ENCODE results near the gene CDS1. TPM values are rescaled to one million over a fixed set of nuclear protein-coding genes. Genes with fewer than 3 reads are reported as not detected.

The CDS1 gene
- total and polyA plus RNA-seq, 10 donors: 0.15 to 3.8 (median 1.4) TPM

GRCh38 chr4:84583876-84584380 is 1.0 kb downstream of the CDS1 start:
- Histone ChIP-seq H3K27ac (peak overlapping the region in 2 of 8 donors; percentile 36 to 41), H3K36me3 (no peaks in the 10 kb centered on the region), H3K4me3 (peak overlapping the region; percentile 65 to 92 (median 80)), H3K27me3 (replicated peaks in 1 of 7) (peaks cover 0 to 77% (median 28%) of the 10 kb centered on the region in 7 donors), H3K4me1 (peaks cover 8 to 25% (median 22%) of the 10 kb centered on the region in 6 donors), H3K9me3 (peaks cover 0 to 12% (median 8%) of the 10 kb centered on the region in 8 donors)
- DNase-seq: no peak
- TF ChIP-seq POLR2AphosphoS5 (IDR thresholded peaks at IDR 0.05): no peak
- no peak for TF ChIP-seq CTCF (IDR thresholded peaks at IDR 0.05 in 8 of 11, conservative IDR thresholded peaks at IDR 0.05 in 3 of 11)
- no peak for TF ChIP-seq POLR2A (IDR thresholded peaks at IDR 0.05)
- 17 to 21% (median 18%) methylated on average over 16 of the region's 16 CpGs for WGBS, 5 donors
- intact Hi-C loops (cut with DNase I; ENCODE audit: low total_unique reads): no loop called here

GRCh38 chr4:84585251-84585650 is 2.3 kb downstream of the CDS1 start:
- TF ChIP-seq POLR2AphosphoS5 (IDR thresholded peaks at IDR 0.05) (no peak), POLR2A (IDR thresholded peaks at IDR 0.05) (no peak), CTCF (IDR thresholded peaks at IDR 0.05 in 8 of 11, conservative IDR thresholded peaks at IDR 0.05 in 3 of 11) (no peak)
- Histone ChIP-seq H3K4me1 (peaks cover 8 to 25% (median 22%) of the 10 kb centered on the region in 6 donors), H3K36me3 (no peaks in the 10 kb centered on the region), H3K27ac (no peak overlapping the region), H3K9me3 (peaks cover 0 to 15% (median 8%) of the 10 kb centered on the region in 8 donors), H3K27me3 (replicated peaks in 1 of 7) (peaks cover 0 to 64% (median 22%) of the 10 kb centered on the region in 7 donors), H3K4me3 (no peak overlapping the region)
- intact Hi-C loops (cut with DNase I; ENCODE audit: low total_unique reads): no loop called here
- DNase-seq: no peak

- H3K9me3 ChIP-seq: no peaks in the 10 kb centered on the region
- H3K4me1 ChIP-seq: no peaks in the 10 kb centered on the region
- no peaks in the 10 kb centered on the region for H3K36me3 ChIP-seq
- no peak overlapping the region for H3K27ac ChIP-seq
- H3K27me3 ChIP-seq (replicated peaks in 1 of 7): no peaks in the 10 kb centered on the region
- no peak overlapping the region for H3K4me3 ChIP-seq
- TF ChIP-seq CTCF (IDR thresholded peaks at IDR 0.05 in 8 of 11, conservative IDR thresholded peaks at IDR 0.05 in 3 of 11) (no peak), POLR2A (IDR thresholded peaks at IDR 0.05) (no peak), POLR2AphosphoS5 (IDR thresholded peaks at IDR 0.05) (no peak)
- 63 to 75% (median 66%) methylated on average over 2 of the region's 2 CpGs for WGBS, 5 donors
- no peak for DNase-seq
- intact Hi-C loops (cut with DNase I; ENCODE audit: low total_unique reads): no loop called here
These were observed 11.8 kb downstream of the CDS1 start for GRCh38 chr4:84594724-84595123.

- intact Hi-C loops (cut with DNase I; ENCODE audit: low total_unique reads): no loop called here
- H3K36me3 ChIP-seq: no peaks in the 10 kb centered on the region
- no peak for DNase-seq
- H3K27me3 ChIP-seq (replicated peaks in 1 of 7): no peaks in the 10 kb centered on the region
- WGBS, 5 donors: 78 to 88% (median 85%) methylated on average over 4 of the region's 4 CpGs
- no peak overlapping the region for H3K4me3 ChIP-seq
- no peak overlapping the region for H3K27ac ChIP-seq
- H3K9me3 ChIP-seq: no peaks in the 10 kb centered on the region
- no peak for TF ChIP-seq POLR2AphosphoS5 (IDR thresholded peaks at IDR 0.05)
- TF ChIP-seq POLR2A (IDR thresholded peaks at IDR 0.05): no peak
- TF ChIP-seq CTCF (IDR thresholded peaks at IDR 0.05 in 8 of 11, conservative IDR thresholded peaks at IDR 0.05 in 3 of 11): no peak
- H3K4me1 ChIP-seq: no peaks in the 10 kb centered on the region
These were observed 13.9 kb downstream of the CDS1 start for GRCh38 chr4:84596826-84597225.

All from spleen (tissue), 11 donors.